ENCODE measurements around the gene MED17.

MED17 gene

DNA sequence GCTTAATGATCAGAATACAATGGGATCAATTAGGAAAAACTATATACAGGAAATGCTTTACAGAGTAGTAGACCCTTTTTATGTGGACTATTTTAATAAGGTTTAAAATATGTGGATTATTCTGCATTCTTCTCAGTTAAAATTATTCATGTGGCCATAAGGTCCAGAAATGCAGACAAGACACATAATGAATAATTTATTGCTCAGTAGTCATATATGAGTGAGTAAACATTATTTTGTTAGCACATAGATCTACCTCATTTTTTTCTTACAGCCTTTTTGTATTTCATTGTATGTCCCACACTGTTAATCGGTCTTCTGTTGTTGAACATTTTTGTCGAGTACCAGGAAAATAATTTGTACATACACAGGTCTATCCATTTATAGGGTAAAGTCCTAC is 20.8 kb downstream of the MED17 start:
- no peak overlapping the region for H3K27ac ChIP-seq
- TF ChIP-seq, protein P1, sequence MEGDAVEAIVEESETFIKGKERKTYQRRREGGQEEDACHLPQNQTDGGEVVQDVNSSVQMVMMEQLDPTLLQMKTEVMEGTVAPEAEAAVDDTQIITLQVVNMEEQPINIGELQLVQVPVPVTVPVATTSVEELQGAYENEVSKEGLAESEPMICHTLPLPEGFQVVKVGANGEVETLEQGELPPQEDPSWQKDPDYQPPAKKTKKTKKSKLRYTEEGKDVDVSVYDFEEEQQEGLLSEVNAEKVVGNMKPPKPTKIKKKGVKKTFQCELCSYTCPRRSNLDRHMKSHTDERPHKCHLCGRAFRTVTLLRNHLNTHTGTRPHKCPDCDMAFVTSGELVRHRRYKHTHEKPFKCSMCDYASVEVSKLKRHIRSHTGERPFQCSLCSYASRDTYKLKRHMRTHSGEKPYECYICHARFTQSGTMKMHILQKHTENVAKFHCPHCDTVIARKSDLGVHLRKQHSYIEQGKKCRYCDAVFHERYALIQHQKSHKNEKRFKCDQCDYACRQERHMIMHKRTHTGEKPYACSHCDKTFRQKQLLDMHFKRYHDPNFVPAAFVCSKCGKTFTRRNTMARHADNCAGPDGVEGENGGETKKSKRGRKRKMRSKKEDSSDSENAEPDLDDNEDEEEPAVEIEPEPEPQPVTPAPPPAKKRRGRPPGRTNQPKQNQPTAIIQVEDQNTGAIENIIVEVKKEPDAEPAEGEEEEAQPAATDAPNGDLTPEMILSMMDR (IDR thresholded peaks at IDR 0.05): no peak
- TF ChIP-seq ZFX (IDR thresholded peaks at IDR 0.05; ENCODE audit: borderline replicate concordance): no peak

DNA sequence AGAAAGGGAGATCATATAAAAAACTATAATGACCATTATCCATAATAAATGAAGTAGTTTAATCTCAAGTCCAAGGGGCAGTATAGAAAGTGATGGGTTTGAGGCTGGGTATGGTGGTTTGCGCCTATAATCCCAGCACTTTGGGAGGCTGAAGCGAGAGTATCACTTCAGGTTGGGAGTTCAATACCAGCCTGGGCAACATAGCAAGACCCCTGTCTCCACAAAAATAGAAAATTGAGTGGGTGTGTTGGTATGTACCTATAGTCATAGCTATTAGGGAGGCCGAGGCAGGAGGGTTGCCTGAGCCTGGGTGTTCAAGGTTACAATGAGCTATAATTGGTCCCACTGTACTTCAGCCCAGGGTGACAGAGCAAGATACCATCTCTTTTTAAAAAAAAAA is 23.9 kb downstream of the MED17 start:
- no peak overlapping the region for H3K27ac ChIP-seq
- no peak for TF ChIP-seq ZFX (IDR thresholded peaks at IDR 0.05; ENCODE audit: borderline replicate concordance)
- TF ChIP-seq, protein P1 (IDR thresholded peaks at IDR 0.05): no peak

DNA sequence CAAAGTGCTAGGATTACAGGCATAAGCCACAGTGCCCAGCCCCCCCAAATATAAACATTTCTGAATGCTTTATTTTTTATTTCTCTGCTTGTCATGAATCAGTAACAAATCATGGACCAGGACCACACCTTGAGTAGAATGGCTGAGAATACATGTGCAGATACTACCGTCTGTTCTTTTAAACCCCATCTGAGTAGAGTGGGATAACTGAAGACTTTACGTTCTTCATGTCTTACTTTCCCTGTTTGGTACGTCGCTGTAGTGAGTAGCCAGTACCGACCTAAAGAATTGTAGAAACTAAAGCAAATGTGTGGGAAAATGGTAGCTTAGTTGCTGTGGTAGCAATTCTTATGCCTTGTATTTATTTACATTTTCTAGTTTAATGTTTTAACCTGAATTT is 29.9 kb downstream of the MED17 start:
- TF ChIP-seq, protein P1 (IDR thresholded peaks at IDR 0.05): no peak
- TF ChIP-seq ZFX (IDR thresholded peaks at IDR 0.05; ENCODE audit: borderline replicate concordance): no peak

DNA sequence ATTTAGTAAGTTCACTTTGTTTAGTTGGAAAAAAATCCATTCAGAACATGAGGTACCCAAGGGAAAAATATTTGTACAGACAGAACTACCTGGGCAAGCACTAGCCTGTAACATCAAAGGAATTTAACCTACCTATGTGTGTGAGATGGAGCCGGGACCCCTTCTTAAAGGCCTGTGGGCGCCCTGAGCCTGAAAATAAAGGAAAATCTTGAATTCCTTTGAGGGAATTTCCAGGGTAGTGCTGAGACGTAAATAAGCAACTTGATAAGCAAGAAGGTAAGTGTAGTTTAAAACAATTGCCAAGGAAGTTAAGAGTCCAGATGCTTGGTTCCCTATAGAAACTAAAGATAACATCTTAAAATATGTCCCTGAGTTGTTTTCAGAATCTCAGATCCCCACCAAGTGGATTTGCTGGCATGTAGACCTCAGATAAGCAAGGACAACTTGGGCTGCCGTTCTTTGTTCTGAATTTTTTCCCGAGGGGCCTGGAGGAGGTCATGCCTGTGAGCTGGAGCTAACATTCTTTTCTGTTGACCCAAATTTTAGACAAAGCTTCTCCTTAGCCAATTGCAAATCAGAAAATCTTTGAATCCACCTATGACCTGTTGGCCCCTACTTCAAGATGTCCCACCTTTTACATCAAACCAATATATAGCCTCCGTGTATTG is 31.0 kb downstream of the MED17 start:
- no peak overlapping the region for H3K27ac ChIP-seq
- TF ChIP-seq ZFX (IDR thresholded peaks at IDR 0.05; ENCODE audit: borderline replicate concordance): no peak
- TF ChIP-seq, protein P1 (IDR thresholded peaks at IDR 0.05): no peak

More for the DNA sequence above, 29.9 kb downstream of the MED17 start:
- no peak overlapping the region for H3K27ac ChIP-seq

DNA sequence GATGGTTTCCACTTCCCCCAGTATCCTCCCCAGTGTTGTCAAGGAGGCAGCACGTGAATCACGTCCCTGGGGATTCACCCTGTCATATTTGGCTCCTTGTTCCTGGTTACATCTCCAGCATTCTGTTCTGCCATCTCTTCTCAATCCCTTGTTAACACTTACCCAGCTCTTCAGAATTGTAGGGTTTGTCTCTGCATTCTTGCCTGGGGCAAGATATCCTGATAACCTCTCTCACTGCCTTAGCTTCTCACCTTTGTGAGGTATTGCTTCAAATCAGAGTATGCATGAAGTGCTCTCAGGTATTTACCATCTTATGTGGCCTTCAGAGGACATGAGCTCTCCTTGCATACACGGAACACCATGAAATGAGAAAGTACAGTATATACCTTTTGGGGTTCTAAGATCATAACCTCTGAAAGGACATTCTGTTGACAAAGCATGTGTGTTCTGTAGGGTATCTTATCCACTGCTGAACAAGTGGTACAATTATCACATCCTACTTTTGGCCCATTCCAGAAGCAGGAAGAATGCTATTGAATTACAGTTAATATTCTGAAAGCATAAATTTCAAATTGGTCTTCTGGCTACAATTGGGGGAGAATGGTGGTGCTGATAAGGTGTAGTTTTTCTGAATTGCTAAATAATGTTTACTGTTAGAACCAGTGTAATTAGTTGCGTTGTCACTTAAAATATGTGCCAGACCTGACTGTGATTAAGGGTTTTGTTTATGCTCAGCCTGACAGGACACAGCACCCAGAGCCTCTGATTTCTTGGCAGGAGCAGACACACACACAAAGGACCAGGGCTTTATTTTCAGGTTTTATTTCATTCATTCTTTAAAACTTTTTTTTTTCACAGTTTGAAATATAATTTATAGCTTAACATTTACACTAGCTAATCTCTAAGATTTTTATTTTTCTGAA is 33.6 kb downstream of the MED17 start:
- no peak overlapping the region for H3K27ac ChIP-seq
- TF ChIP-seq ZFX (IDR thresholded peaks at IDR 0.05; ENCODE audit: borderline replicate concordance): no peak
- TF ChIP-seq, protein P1 (IDR thresholded peaks at IDR 0.05): no peak

DNA sequence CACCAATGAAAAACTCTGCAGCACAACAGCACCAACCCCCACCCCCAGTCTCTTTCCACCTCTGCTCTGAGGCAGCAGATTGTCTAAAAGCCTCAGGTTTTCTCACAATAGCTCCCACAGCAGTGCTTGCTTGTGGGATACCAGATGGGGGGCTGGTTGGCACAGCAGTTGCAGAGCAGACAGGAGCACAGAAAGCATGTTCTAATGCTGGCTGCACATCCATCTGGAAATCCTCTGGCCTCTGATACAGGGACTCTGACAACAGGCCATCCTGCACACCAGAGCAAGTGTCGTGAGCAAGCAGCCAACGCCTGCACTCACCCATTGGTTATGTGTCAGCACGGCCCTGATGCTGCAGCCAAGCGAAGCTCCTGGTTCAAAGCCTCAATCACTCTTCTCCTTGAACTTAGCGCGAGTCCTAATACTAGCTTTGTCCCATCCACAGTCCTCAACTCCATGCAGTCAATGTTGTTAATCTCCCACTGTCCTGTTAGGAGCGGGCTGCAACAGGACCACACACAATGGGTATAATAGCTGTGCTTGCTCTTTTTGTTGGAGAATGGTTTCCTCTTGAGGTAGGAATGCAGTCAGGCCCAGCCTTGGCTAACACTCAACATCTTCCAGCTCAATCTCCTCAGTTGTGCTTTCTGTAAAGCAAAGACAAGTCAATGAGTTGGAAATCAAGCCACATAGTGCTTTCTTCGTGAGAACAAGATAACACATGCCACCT is 36.0 kb downstream of the MED17 start:
- H3K27ac ChIP-seq: no peak overlapping the region
- TF ChIP-seq, protein P1 (IDR thresholded peaks at IDR 0.05): no peak
- TF ChIP-seq ZFX (IDR thresholded peaks at IDR 0.05; ENCODE audit: borderline replicate concordance): no peak

Data from 22Rv1 (cell line).